ENCODE results near the gene TTC38.

Gene TTC38

DNA sequence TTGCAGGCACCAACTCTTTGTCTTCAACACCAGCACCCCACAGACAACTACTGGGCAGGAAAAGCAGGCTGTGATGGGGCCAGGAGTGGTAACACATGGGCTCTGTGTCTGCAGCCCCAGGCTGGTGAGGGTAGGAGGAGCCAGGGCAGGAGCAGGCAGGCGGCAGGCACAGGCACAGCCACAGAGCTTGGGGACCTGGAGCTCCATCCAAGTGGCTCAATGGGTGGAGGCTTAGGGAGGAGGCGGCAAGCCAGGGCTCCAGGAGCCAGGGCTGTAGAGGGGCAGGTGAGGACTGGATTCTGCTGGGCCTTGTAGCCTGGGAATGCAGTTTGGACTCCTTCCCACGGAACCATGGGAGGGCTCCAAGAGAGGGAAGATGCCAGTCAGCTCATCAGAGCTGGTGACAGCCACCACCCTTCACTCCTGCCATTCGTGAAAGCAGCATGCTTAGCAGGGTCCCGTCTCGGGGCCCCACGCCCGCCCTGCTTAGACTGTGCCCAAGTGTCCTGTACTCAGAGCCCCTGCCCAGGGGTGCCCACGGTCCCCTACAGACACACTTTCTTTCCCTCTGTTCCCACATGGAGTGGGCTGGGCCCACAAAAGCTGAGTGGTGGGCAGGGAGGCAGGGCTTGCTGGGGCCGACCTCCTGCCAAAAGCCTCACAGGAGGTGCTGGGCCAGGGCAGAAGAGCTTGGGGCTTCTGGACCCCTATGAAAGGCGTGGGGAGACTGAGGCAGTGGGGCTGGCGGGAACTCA, 12.4 kb downstream of the TTC38 start:
- DNase-seq = no peak

- no peak for DNase-seq
These were observed 13.3 kb downstream of the TTC38 start for GRCh38 chr22:46280999-46281623.

GRCh38 chr22:46281866-46282678, 14.3 kb downstream of the TTC38 start:
- DNase-seq = no peak

DNA sequence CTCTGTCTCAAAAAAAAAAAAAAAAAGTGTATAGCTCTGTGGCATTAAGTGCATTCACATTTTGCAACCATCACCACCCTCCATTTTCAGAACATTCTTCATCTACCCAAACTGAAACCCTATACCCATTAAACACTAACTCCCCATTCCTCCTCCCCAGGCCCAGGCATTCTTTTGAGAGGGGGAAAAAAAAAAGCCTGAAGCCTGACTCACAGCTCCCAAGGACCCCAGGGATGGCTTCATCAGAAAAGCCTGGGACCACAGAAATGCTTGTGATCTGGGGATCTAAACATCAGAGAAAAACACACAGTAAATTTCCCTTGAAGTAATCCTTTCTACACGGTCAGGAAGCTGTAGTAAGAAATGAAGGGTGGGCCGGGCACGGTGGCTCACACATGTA, 18.2 kb downstream of the TTC38 start:
- no peak for DNase-seq

- no peak for DNase-seq
These were observed 19.4 kb downstream of the TTC38 start for GRCh38 chr22:46286941-46287872.

- peak; percentile 71 for DNase-seq
These were observed 20.3 kb downstream of the TTC38 start for GRCh38 chr22:46287873-46288751.

DNA sequence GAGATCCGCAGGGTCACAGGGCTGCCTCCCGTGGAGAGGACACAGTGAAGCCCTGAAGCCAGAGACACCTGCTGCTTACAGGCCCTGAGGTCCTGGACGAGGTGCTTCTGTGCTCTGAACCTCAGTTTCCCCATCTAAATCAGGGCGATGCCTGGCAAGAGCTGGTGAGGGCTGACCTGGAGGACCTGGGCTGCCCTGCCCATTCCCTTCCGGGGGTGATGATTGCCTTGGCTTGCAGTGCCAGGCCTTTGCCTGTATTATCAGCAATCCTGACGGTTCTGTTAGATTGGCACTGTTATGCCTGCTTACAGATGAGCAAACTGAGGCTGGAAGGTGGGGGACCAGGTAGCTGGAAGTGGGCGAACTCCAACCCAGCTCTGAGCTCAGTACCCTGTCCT, 21.0 kb downstream of the TTC38 start:
- DNase-seq = no peak

GRCh38 chr22:46289244-46289891, 21.6 kb downstream of the TTC38 start:
- DNase-seq = no peak

DNA sequence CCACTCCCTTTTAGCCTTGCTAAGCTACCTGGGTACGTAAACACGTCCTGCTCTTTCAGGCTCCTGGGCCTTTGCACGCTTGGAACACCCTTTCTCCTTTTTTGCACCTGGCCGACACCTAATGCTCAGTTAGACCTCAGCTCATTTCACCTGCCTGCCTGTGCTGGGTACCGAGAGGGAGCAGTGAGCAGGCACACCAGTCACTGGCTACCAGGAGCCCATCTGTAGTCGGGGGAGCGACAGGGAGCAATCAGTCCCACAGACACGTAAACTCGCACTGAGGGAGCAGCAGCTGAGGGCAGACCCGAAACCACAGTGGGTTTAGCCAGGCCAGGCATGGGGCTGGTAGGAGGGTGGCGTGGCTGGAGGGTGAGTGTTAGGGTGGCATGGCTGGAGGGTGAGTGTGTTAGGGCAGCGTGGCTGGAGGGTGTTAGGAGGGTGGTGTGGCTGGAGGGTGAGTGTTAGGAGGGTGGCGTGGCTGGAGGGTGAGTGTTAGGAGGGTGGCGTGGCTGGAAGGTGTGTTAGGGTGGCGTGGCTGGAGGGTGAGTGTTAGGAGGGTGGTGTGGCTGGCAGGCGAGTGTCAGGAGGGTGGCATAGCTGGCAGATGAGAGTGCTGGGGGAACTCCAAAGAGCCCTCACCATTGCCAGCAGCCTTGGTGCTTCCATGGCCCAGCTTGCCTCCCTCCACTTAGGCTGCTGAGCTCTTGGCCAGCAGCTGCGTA, 22.5 kb downstream of the TTC38 start:
- no peak for DNase-seq

- no peak for DNase-seq
These were observed 23.3 kb downstream of the TTC38 start for GRCh38 chr22:46290843-46291785.

- DNase-seq = no peak
These were observed 24.4 kb downstream of the TTC38 start for GRCh38 chr22:46292173-46292572.

- no peak for DNase-seq
These were observed 24.9 kb downstream of the TTC38 start for GRCh38 chr22:46292732-46293131.

- DNase-seq = no peak
These were observed 25.9 kb downstream of the TTC38 start for GRCh38 chr22:46293577-46294260.

GRCh38 chr22:46294784-46295183, 27.0 kb downstream of the TTC38 start:
- no peak for DNase-seq

DNA sequence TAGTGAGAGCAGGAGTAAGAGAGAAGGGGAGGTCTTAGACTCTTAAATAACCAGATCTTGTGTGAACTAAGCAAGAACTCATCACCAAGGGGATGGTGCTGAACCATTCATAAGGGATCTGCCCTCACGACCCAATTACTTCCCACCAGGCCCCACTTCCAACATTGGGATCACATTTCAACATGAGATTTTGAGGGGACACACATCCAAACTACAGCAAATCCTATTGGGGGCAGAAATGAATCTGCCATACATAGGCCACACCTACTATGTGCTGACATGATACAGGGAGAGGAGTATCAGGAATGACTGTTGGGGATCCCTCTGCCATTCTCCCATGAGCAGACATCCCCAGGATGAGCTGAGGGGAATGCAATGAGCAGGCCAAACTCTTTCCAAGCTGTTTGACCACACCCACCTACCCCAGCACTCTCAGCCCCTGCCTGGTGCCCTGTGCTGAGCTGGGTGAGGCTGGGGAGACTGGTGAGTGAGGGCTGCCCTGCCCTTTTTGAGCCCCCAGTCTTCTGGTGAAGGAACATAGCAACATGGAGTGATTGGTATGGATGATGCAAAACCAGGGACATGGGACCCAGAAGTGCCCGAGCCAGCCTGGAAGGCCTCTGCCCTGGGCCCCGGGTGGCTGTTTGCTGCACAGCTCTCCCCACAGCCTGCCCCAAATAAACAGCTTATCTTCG, 27.6 kb downstream of the TTC38 start:
- DNase-seq = no peak

DNA sequence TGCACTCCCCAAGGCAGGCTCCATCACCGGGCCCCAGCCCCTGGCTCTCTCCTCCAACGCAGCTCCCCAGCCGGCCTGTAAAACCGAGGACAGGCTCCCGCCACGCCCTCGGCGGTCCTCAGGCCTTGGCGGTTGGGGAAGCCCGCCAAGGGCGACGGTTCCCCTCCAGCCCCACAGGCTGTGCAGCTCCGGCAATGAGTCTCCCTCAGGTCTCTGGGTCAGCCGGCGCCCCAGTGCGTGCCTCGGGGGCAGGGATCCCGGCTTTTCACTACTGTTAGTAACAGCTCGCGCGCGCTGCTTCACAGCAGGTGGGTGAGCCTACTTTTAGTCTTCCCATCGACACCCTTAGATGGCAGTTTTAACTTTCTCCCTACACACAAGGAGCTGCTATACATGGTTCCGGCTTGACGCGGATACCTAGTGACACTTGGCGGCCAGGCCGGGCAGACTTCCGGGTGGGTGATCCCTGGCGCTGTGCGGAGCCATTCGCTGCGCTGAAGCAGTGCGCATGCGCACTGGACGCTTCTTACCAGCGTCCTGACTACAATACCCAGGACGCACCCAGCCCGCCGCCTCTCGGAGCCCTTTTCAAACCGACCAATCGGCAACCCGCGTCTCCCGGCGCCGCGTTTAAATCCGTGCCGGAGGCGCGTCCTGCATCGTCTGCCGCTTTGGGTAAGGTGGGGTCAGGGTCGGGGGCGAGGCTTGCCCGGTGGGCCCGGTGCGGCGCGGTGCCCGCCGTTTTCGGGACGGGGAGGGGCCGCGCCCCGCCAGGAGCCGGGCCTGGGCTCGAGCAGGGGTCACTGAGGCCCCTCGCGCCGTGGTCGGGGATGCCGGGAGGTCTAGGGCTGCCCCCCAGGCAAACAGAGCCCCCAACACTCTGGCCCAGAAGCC, 28.7 kb downstream of the TTC38 start, which contains the start of gene GTSE1:
GTSE1 (plus strand) TSS at position 614 of the 894 bp plus-strand sequence. CDS start 531 bp downstream, outside the sequence.
- DNase-seq = peak; percentile 99
